NCI-H2029 treated with DMSO at 0.1 percent for 48 hours (cell line): ENCODE results near the gene LYST.
"Not testable (repeated sequence)": the region's sequence is repeated elsewhere in the genome, so short reads cannot be mapped to it uniquely, and the experiment has no call there.

Experiments used
- DNase-seq: peaks from one replicate; lab custom pipeline; 2025; lab: John Stamatoyannopoulos, UW

Gene LYST

GRCh38 chr1:235861857-235862256, 4.8 kb downstream of the LYST start:
- no peak for DNase-seq

- no peak for DNase-seq
Measured at GRCh38 chr1:235860829-235861228, 5.9 kb downstream of the LYST start.

GRCh38 chr1:235859789-235860188, 6.9 kb downstream of the LYST start:
- DNase-seq: no peak

DNA sequence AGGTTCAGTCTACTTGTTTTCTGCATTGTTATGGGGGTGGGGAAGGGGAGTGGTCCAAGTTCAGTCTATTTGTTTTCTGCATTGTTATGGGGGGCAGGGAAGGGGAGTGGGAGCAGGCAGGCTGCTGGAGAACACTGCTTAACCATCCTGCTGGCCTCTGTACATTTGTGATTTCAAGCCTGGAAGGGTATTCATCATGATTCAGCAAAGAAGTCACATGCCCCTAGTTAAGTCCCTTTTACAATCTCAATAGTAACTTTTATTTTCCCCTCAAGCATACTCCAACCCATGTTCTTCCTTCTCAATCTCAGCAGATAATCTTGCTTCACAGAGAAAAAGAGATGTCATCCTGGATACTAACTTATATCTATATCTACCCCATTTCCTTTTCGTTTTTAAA, 7.9 kb downstream of the LYST start:
- DNase-seq: no peak

GRCh38 chr1:235857756-235858155, 8.9 kb downstream of the LYST start:
- DNase-seq: no peak

DNA sequence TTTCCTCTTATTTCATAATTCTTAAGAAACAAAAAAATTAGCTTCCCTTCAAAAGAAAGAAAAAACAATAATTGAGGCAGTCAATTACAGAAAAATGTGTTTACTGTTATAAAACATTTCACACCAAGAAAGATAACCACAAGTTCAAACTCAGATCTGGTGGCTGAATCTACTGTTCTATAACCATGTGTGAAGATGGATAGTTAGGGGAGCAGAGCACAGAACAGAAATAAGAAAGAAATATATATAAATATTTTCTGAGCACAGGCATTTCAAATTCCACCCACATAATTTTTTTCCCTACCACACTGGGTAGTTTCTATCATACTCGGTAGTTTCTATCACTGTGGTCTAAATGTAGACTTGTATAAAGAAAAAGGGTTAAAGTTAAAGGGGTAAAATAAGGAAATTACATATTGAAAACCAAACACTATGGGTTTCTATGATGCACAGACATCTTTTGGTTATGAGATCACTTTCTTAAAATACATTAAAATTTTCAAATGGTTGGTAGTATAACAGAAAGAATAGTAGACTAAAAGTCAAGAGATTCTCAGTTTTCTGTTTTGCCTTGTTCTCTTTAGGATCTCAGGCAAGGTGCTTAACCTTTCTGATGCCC, 10.8 kb downstream of the LYST start:
- DNase-seq: no peak

GRCh38 chr1:235854347-235854746, 12.4 kb downstream of the LYST start:
- no peak for DNase-seq

DNA sequence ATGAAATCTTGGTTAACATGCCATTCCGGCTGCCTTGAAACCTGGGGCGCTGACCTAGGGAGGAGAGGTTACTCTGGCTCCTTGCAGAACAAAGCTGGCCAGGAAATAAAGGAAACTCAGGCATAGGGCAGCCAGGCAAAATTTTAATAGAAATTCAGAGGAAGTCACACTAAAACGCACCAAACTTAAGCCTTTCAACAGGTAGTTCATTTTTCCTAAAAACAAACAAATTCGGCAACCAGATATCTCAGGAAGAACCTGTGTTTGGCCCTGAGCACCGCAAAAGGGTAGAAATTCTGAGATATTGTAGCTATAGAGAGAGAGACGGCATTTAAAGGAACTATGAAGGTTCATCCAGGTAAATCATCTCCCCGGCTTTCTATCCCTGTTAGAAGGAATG, 13.1 kb downstream of the LYST start:
- DNase-seq: no peak

- no peak for DNase-seq
Measured at GRCh38 chr1:235852887-235853286, 13.8 kb downstream of the LYST start.

DNA sequence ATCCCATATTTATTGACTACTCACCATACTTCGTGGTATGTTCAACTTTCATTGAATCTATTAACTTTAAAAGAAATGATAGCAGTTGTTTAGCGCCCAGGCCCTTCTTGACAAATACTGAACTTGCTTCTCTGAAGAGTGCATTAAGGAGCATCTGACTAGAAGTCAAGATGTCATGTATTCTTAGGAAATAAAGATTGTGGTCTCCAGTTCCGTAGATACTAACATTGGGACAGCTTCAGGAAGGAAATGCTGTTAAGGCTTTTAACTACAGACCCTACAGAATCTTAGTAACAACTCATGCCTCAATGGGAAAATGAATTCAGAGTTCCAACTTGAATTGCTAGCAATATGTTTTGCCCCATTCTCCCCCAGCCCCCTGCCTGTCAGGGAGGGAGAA, 14.8 kb downstream of the LYST start:
- DNase-seq: no peak

GRCh38 chr1:235848251-235848650, 18.5 kb downstream of the LYST start:
- DNase-seq: not testable (repeated sequence)

GRCh38 chr1:235845656-235846107, 21.0 kb downstream of the LYST start:
- DNase-seq: not testable (repeated sequence)

GRCh38 chr1:235844776-235845175, 21.9 kb downstream of the LYST start:
- no peak for DNase-seq

DNA sequence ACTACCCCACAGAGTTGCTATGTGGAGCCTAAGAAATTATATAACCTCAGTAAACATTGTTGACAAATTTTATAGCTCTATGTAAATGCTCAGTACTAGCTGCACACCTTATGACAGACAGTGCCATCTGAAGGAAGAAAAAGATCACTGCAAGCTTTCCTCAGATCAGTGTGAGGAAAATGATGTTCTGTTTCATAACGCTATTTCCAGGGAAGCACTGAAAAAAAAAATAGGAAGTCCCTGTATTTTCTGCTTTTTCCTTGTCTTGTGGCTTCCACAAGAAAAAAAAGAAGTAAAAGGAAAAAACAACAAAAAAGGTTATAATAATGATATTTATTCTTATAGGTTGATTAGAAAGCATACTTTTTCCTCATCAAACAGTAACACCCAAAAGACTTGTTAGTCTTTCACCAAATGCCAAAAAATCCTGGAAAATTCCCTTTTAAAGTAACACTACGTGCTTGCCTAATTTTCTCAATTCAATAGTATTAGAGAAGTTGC, 23.2 kb downstream of the LYST start:
- peak; percentile 37 for DNase-seq

- DNase-seq: no peak
Measured at GRCh38 chr1:235841938-235842545, 24.7 kb downstream of the LYST start.

GRCh38 chr1:235838021-235838420, 28.7 kb downstream of the LYST start:
- DNase-seq: no peak

GRCh38 chr1:235835226-235835625, 31.5 kb downstream of the LYST start:
- peak; percentile 35 for DNase-seq

- DNase-seq: peak; percentile 41
Measured at GRCh38 chr1:235834620-235835019, 32.1 kb downstream of the LYST start.

DNA sequence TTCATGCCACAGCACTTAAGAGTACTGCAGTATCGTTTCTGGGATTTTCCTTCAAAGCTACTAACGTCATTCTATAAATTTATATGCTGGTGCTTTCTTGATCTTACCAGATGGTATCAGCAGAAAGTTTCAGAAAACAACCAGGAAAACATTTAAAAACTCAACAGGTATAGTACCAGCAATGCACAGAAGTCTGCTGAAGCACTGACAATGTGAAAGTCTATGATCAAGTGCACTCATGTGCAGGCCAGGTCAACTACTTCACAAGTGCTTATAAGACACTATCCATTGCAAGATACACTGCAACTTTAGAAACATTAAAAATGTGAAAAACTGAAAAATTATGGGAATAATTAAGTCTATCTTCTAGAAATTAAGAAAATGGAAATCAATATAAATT, 34.7 kb downstream of the LYST start:
- no peak for DNase-seq

DNA sequence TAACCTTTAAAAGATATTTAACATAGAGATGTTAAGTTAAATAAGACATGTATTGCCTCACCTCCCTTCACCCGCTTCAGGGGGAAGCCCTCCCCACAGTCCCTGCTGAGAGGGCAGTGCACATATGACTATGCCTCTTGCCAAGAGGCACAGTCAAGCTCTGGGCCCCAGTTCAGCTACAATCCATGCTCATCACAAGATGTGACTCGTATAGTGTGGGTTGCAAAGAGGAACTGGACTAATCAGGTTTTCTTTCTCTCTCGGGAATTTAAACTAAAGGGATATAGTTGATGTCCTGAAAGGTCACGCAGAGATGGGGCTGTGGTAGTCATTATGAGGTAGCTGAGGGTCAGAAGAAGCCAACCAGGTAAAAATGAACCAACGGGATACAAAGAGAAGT, 35.6 kb downstream of the LYST start:
- DNase-seq: no peak

GRCh38 chr1:235826102-235826854, 40.4 kb downstream of the LYST start:
- DNase-seq: no peak

DNA sequence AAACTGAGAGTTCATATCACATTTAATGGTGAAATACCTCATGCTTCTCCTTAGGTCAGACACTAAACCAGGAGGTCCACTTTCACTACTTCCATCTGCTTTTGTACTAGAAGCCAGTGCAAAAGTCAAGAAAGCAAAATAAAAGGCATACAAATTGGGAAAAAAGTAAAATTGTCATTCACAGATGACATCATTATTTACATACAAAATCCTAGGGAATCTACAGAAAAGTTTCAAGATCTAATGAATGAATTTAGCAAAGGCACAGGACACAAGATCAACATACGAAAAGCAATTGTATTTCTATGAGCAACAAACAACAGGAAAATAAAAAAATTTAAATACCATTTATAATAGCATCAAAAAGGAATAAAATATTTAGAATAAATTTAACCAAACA, 41.5 kb downstream of the LYST start:
- DNase-seq: no peak

DNA sequence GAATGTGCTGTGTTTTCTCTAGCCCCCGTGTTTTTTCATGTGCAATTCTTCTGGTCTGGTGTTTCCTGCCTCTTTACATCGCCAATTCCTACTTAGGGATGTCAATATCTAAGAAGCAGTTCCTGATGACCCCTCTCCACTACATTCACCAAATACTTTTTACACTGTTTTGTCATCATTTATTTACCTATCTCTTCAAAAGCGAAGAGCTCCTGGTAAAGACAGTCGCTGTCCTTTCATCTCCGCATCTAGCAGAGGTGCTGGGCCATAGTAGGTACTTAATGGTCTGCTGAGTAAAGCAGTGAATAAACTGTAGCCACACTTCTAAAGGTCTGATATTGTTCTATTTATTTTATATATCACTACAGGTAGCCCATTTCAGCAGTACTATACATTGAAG, 43.0 kb downstream of the LYST start:
- no peak for DNase-seq
